SK-N-SH (cell line): Measurements from ENCODE around the gene ZNF519. TPM values are rescaled to one million over a fixed set of nuclear protein-coding genes. Genes with fewer than 3 reads are reported as not detected.

ENCODE experiments used
- CTCF ChIA-PET: fragments of 300-600, 350-600 bp; formaldehyde crosslinking; extraction: SDS; loops from one replicate; lab custom pipeline; 2021; lab: Yijun Ruan, JAX
- POLR2A ChIA-PET: fragments of 350-600 bp; sonication (Branson Sonifier 250); formaldehyde crosslinking; extraction: SDS; loops from one replicate; lab custom pipeline; 2020; ENCODE audit warnings: antibody characterized with exemption, inconsistent platforms; lab: Yijun Ruan, JAX
- DNase-seq: peaks from one replicate; pipeline ENCODE4 v3.0.0; 2012
- H2AFZ ChIP-seq: fragments of 200-600 bp; sonication (generic); 2 replicates; pipeline ENCODE4 v1.8.1; 2016; ENCODE audit warnings: antibody characterized with exemption, mild to moderate bottlenecking, low read depth
- H3F3A ChIP-seq: fragments of 200-600 bp; sonication (generic); replicated peaks from 2 replicates; pipeline ENCODE3; 2016; ENCODE audit warnings: antibody characterized with exemption, mild to moderate bottlenecking; ENCODE audit not compliant: insufficient read depth
- H3K27ac ChIP-seq, 2 experiments: fragments of 200-500 bp in 1 of 2; fragments of 200-600 bp in 1 of 2; sonication (Bioruptor generic) in 1 of 2; sonication (generic), shearing (Covaris generic) in 1 of 2; 2 replicates each; pipeline versions ENCODE4 v1.5.1 to v1.6.1; 2014 to 2016; ENCODE audit warnings: low read depth in 2 of 2, inconsistent platforms in 1 of 2, low read length in 1 of 2, mild to moderate bottlenecking in 1 of 2, mixed read lengths in 1 of 2
- H3K27me3 ChIP-seq: fragments of 200-600 bp; sonication (generic), shearing (Covaris generic); 2 replicates; pipeline ENCODE4 v1.6.1; 2016; ENCODE audit warnings: mixed run types; ENCODE audit not compliant: insufficient read depth
- H3K36me3 ChIP-seq, 2 experiments: fragments of 200-500 bp in 1 of 2; fragments of 200-600 bp in 1 of 2; sonication (Bioruptor generic) in 1 of 2; sonication (generic) in 1 of 2; replicated peaks in 1 of 2; 2 replicates each; pipeline versions ENCODE3 to v1.5.1; 2014 to 2016; ENCODE audit warnings: low read length in 1 of 2, mild to moderate bottlenecking in 1 of 2; ENCODE audit not compliant: insufficient read depth in 2 of 2, control insufficient read depth in 1 of 2
- H3K4me1 ChIP-seq, 2 experiments: fragments of 200-500 bp in 1 of 2; fragments of 200-600 bp in 1 of 2; sonication (Bioruptor generic) in 1 of 2; sonication (generic), shearing (Covaris generic) in 1 of 2; 2 replicates each; pipeline versions ENCODE4 v1.5.1 to v1.6.1; 2014 to 2016; ENCODE audit warnings: low read depth in 1 of 2, low read length in 1 of 2, mixed run types in 1 of 2; ENCODE audit not compliant: insufficient read depth in 2 of 2, control insufficient read depth in 1 of 2
- H3K4me2 ChIP-seq: fragments of 200-600 bp; sonication (generic), shearing (Covaris generic); 2 replicates; pipeline ENCODE4 v1.6.1; 2017; ENCODE audit warnings: mixed run types
- H3K4me3 ChIP-seq, 2 experiments: fragments of 200-500 bp in 1 of 2; fragments of 200-600 bp in 1 of 2; sonication (Bioruptor generic) in 1 of 2; sonication (generic), shearing (Covaris generic) in 1 of 2; 2 replicates each; pipeline versions ENCODE4 v1.5.1 to v1.8.1; 2014 to 2016; ENCODE audit warnings: low read depth in 2 of 2, inconsistent platforms in 1 of 2, low read length in 1 of 2, mild to moderate bottlenecking in 1 of 2, mixed read lengths in 1 of 2, moderate library complexity in 1 of 2
- H3K79me2 ChIP-seq: fragments of 200-600 bp; sonication (generic); 2 replicates; pipeline ENCODE4 v1.8.1; 2017; ENCODE audit warnings: mild to moderate bottlenecking; ENCODE audit not compliant: insufficient read depth
- H3K9ac ChIP-seq: fragments of 200-600 bp; sonication (generic); 2 replicates; pipeline ENCODE4 v1.6.1; 2017; ENCODE audit warnings: mixed run types
- H3K9me2 ChIP-seq: fragments of 200-600 bp; sonication (generic); 2 replicates; pipeline ENCODE4 v1.6.1; 2017; ENCODE audit warnings: mixed run types
- H3K9me3 ChIP-seq: fragments of 200-600 bp; sonication (generic); 2 replicates; pipeline ENCODE4 v1.6.1; 2017; ENCODE audit warnings: mixed run types, mild to moderate bottlenecking, moderate library complexity
- H4K20me1 ChIP-seq: fragments of 200-600 bp; sonication (generic); 2 replicates; pipeline ENCODE4 v1.6.1; 2017; ENCODE audit warnings: mild to moderate bottlenecking, mixed run types; ENCODE audit not compliant: insufficient read depth
- EP300 ChIP-seq, 2 experiments: IDR thresholded peaks; 2 replicates each; pipeline versions ENCODE4 v1.4.0 to v1.6.1; 2012; ENCODE audit warnings: borderline replicate concordance in 1 of 2, low read depth in 1 of 2, low read length in 1 of 2
- FOXJ3 ChIP-seq: sonication (generic); formaldehyde crosslinking; IDR thresholded peaks from 2 replicates; pipeline ENCODE4 v1.5.1; 2020; ENCODE audit warnings: mild to moderate bottlenecking, missing genetic modification reagents
- GATA2 ChIP-seq: sonication (generic); formaldehyde crosslinking; IDR thresholded peaks from 2 replicates; pipeline ENCODE4 v1.5.0; 2020; ENCODE audit warnings: mild to moderate bottlenecking, missing genetic modification reagents
- IRF3 ChIP-seq: fragments of 150-350 bp; IDR thresholded peaks from 2 replicates; pipeline ENCODE4 v1.6.1; 2016; ENCODE audit warnings: mild to moderate bottlenecking, low read depth, low read length
- MXI1 ChIP-seq: IDR thresholded peaks from 2 replicates; pipeline ENCODE4 v1.6.1; 2012; ENCODE audit warnings: mild to moderate bottlenecking, low read depth, low read length, improper control_type of control experiment
- NFIC ChIP-seq: IDR thresholded peaks from 2 replicates; pipeline ENCODE4 v1.4.0; 2012; ENCODE audit warnings: borderline replicate concordance
- POLR2AphosphoS5 ChIP-seq: IDR thresholded peaks from 2 replicates; pipeline ENCODE4 v1.6.1; 2012; ENCODE audit warnings: low read depth, low read length
- RAD21 ChIP-seq: IDR thresholded peaks from 2 replicates; pipeline ENCODE4 v1.6.1; 2012; ENCODE audit warnings: mild to moderate bottlenecking, low read length
- REST ChIP-seq: IDR thresholded peaks from 2 replicates; pipeline ENCODE4 v1.6.1; 2012; ENCODE audit warnings: mild to moderate bottlenecking, low read depth, low read length, moderate library complexity
- SIN3A ChIP-seq: IDR thresholded peaks from 2 replicates; pipeline ENCODE4 v1.6.1; 2012; ENCODE audit warnings: low read depth, mild to moderate bottlenecking, low read length, moderate library complexity, borderline replicate concordance
- SMC3 ChIP-seq: IDR thresholded peaks from 2 replicates; pipeline ENCODE4 v1.6.1; 2012; ENCODE audit warnings: low read depth, low read length, improper control_type of control experiment
- USF1 ChIP-seq: IDR thresholded peaks from 2 replicates; pipeline ENCODE4 v1.4.0; 2012; ENCODE audit warnings: low read depth, borderline replicate concordance
- ZBTB33 ChIP-seq: IDR thresholded peaks from 2 replicates; pipeline ENCODE4 v1.4.0; 2012; ENCODE audit warnings: low read depth, borderline replicate concordance
- WGBS: methylation state at CpG from one replicate; pipeline ENCODE4 v1.1.6; 2017; ENCODE audit warnings: low lambda C conversion rate; 5-methylcytosine and 5-hydroxymethylcytosine counted together
- polyA plus RNA-seq, 3 experiments: library from polyadenylated mRNA; depleted of rRNA; stranded (reverse); fragments of >200 nt; gene quantifications; 2 replicates each; pipeline ENCODE4 v1.2.3, GENCODE V29; 2012

ZNF519 gene
- polyA plus RNA-seq, 1 of the 3 experiments (the other 2 are of a cell fraction): 3.2 TPM

GRCh38 chr18:14053661-14054060 lies 78.6 kb downstream of the ZNF519 start:
- H3K4me2 ChIP-seq: no peak overlapping the region
- TF ChIP-seq FOXJ3 (CRISPR knock-in tag) (no peak), ZBTB33 (no peak), POLR2AphosphoS5 (no peak), IRF3 (no peak), NFIC (no peak), RAD21 (no peak), REST (no peak), SMC3 (no peak), GATA2 (CRISPR knock-in tag) (no peak), EP300 (IDR thresholded peaks at IDR 0.05; ENCODE audit: borderline replicate concordance in 1 of 2, low read depth in 1 of 2, low read length in 1 of 2) (no peak), SIN3A (no peak), USF1 (no peak), MXI1 (no peak)
- H4K20me1 ChIP-seq: no peaks in the 10 kb centered on the region
- H3F3A ChIP-seq: no peaks in the 10 kb centered on the region
- no peak for DNase-seq
- no peaks in the 10 kb centered on the region for H3K4me1 ChIP-seq
- H2AFZ ChIP-seq: no peak overlapping the region
- no peaks in the 10 kb centered on the region for H3K9me3 ChIP-seq
- POLR2A ChIA-PET: no interaction called here
- no peaks in the 10 kb centered on the region for H3K36me3 ChIP-seq
- CTCF ChIA-PET: no interaction called here
- H3K27ac ChIP-seq: no peak overlapping the region
- no peaks in the 10 kb centered on the region for H3K79me2 ChIP-seq
- H3K9me2 ChIP-seq: no peaks in the 10 kb centered on the region
- 9% methylated on average over 4 of the region's 4 CpGs for WGBS
- no peak overlapping the region for H3K9ac ChIP-seq
- no peaks in the 10 kb centered on the region for H3K27me3 ChIP-seq
- no peak overlapping the region for H3K4me3 ChIP-seq

Other genes with a start within 250 kb of the ZNF519 start
- not detected in 2 replicates for gene MC2R, start 216.9 kb downstream of the ZNF519 start, polyA plus RNA-seq (2012; rRNA removed)